K562 (cell line): ENCODE results near the gene ENOX2. TPM values are rescaled to one million over a fixed set of nuclear protein-coding genes. Genes with fewer than 3 reads are reported as not detected.

Source experiments
- ATAC-seq: fragments of 200-7000 bp; cut with Tn5 transposase; 3 replicates; pipeline ENCODE4 v1.9.1; 2020; ENCODE audit warnings: moderate library complexity
- BruUV-seq: library from RNA; stranded (reverse); fragments of 400-500 nt; replicated peaks from 2 replicates; lab custom pipeline; 2021; lab: Mats Ljungman, UMichigan
- CTCF ChIA-PET: fragments of 300-600 bp; formaldehyde crosslinking; extraction: SDS; loops from one replicate; lab custom pipeline; 2021; ENCODE audit warnings: low intra/inter-chr PET ratio; lab: Yijun Ruan, JAX
- POLR2A ChIA-PET: fragments of 300-600, 350-650 bp; sonication (Branson Sonifier 250); formaldehyde crosslinking; extraction: SDS; loops from one replicate; lab custom pipeline; 2021; ENCODE audit warnings: antibody characterized with exemption, inconsistent platforms; lab: Yijun Ruan, JAX
- DNase-seq, 4 experiments: peaks; one replicate each; pipeline versions ENCODE4 v3.0.0 to v3.0.0-alpha.2; 2011 to 2018; ENCODE audit warnings: low spot score in 3 of 4, mixed read lengths in 3 of 4; ENCODE audit errors: extremely low read depth in 1 of 4
- FAIRE-seq: peaks from 2 replicates; lab custom pipeline; 2011; peaks lifted over from hg19 to GRCh38; lab: Jason Lieb, UNC
- H2AFZ ChIP-seq: 2 replicates; pipeline ENCODE4 v1.6.0; 2011; ENCODE audit warnings: low read depth, low read length, control low read depth, inconsistent platforms
- H3K27ac ChIP-seq: fragments of 200-600 bp; 3 replicates; pipeline ENCODE4 v1.8.0; 2011; ENCODE audit warnings: low read depth, mild to moderate bottlenecking, control low read depth, inconsistent platforms, low read length, moderate library complexity, mixed read lengths; ENCODE audit errors: extremely low read depth
- H3K27me3 ChIP-seq, 2 experiments: fragments of 300-600 bp in 1 of 2; 2 replicates in 1 of 2; 3 replicates in 1 of 2; pipeline versions ENCODE4 v1.6.0 to v1.8.0; 2011; ENCODE audit warnings: inconsistent platforms in 2 of 2, low read length in 2 of 2, mild to moderate bottlenecking in 1 of 2, mixed read lengths in 1 of 2, moderate library complexity in 1 of 2; ENCODE audit not compliant: control insufficient read depth in 2 of 2, insufficient read depth in 2 of 2
- H3K36me3 ChIP-seq: fragments of 300-600 bp; 3 replicates; pipeline ENCODE4 v1.8.0; 2011; ENCODE audit warnings: mild to moderate bottlenecking, low read length, inconsistent platforms; ENCODE audit not compliant: control insufficient read depth, insufficient read depth
- H3K4me1 ChIP-seq, 2 experiments: fragments of 200-600 bp in 1 of 2; replicated peaks in 1 of 2; 2 replicates in 1 of 2; 3 replicates in 1 of 2; pipeline versions ENCODE4 v1.5.1 to v1.8.0; 2011; ENCODE audit warnings: inconsistent platforms in 2 of 2, low read length in 2 of 2, mild to moderate bottlenecking in 1 of 2, mixed read lengths in 1 of 2, moderate library complexity in 1 of 2; ENCODE audit not compliant: control insufficient read depth in 2 of 2, insufficient read depth in 2 of 2
- H3K4me2 ChIP-seq: 2 replicates; pipeline ENCODE4 v1.6.1; 2011; ENCODE audit warnings: low read length, control low read depth, inconsistent platforms, mixed read lengths; ENCODE audit not compliant: insufficient read depth
- H3K4me3 ChIP-seq: fragments of 200-600 bp; sonication (generic), shearing (Covaris generic); 2 replicates; pipeline ENCODE4 v1.5.1; 2016; ENCODE audit warnings: control low read depth, inconsistent platforms
- H3K79me2 ChIP-seq: fragments of 200-600 bp; 3 replicates; pipeline ENCODE4 v1.8.0; 2011; ENCODE audit warnings: low read length, inconsistent platforms; ENCODE audit not compliant: control insufficient read depth, insufficient read depth
- H3K9ac ChIP-seq, 2 experiments: 2 replicates each; pipeline versions ENCODE4 v1.6.0 to v1.6.1; 2011; ENCODE audit warnings: low read depth in 2 of 2, low read length in 2 of 2, control low read depth in 1 of 2, inconsistent platforms in 1 of 2, mild to moderate bottlenecking in 1 of 2, mixed read lengths in 1 of 2; ENCODE audit not compliant: insufficient read depth in 1 of 2
- H3K9me1 ChIP-seq: one replicate; pipeline ENCODE4 v1.6.0; 2011; ENCODE audit warnings: inconsistent platforms, mild to moderate bottlenecking, low read length, moderate library complexity; ENCODE audit not compliant: control insufficient read depth, insufficient read depth
- H3K9me3 ChIP-seq: replicated peaks from 2 replicates; pipeline ENCODE4 v1.5.1; 2011; ENCODE audit warnings: low read depth, low read length, inconsistent platforms; ENCODE audit not compliant: control insufficient read depth, insufficient read depth
- H4K20me1 ChIP-seq: replicated peaks from 2 replicates; pipeline ENCODE4 v1.6.1; 2011; ENCODE audit warnings: low read length, inconsistent platforms, mixed read lengths; ENCODE audit not compliant: control insufficient read depth, insufficient read depth
- ARID1B ChIP-seq: fragments of 450-650 bp; IDR thresholded peaks from 2 replicates; pipeline ENCODE4 v1.6.1; 2016; ENCODE audit warnings: antibody characterized with exemption, mild to moderate bottlenecking, inconsistent platforms
- CREB5 ChIP-seq: fragments of 250-450 bp; sonication (Bioruptor Pico); IDR thresholded peaks from 2 replicates; pipeline ENCODE4 v1.5.0; 2020; ENCODE audit warnings: mild to moderate bottlenecking
- JUN ChIP-seq, 2 experiments: sonication (generic) in 1 of 2; formaldehyde crosslinking in 1 of 2; IDR thresholded peaks; 2 replicates each; pipeline versions ENCODE4 v1.6.1 to v1.8.0; 2012 to 2022; ENCODE audit warnings: borderline replicate concordance in 2 of 2, mild to moderate bottlenecking in 2 of 2, improper control_type of control experiment in 1 of 2, low read depth in 1 of 2, low read length in 1 of 2, missing genetic modification reagents in 1 of 2
- ZNF280B ChIP-seq: fragments of 250-450 bp; sonication (Bioruptor Pico); IDR thresholded peaks from 2 replicates; pipeline ENCODE4 v1.5.1; 2021; ENCODE audit warnings: mild to moderate bottlenecking
- in situ Hi-C: fragments of 300-500 bp; cut with MboI; formaldehyde crosslinking; loops from 4 replicates; pipeline ENCODE4 v1.15.0; 2018; ENCODE audit warnings: inconsistent platforms, mixed read lengths
- intact Hi-C: fragments of 100-400 bp; cut with micrococcal nuclease; formaldehyde crosslinking; loops from 2 replicates; pipeline ENCODE4 v1.14.2; 2022
- polyA plus RNA-seq, 8 experiments: library from polyadenylated mRNA; depleted of rRNA in 4 of 8; stranded (reverse) in 5 of 8; unstranded in 3 of 8; fragments of >200 nt; fragmentation: Nextera tagmentation in 2 of 8; fragmentation: Illumina TruSeq in 1 of 8; extraction: Ambion mirVana in 2 of 8; extraction: Trizol in 1 of 8; gene quantifications; 2 replicates each; pipeline versions ENCODE4 v1.2.1 to v1.2.3, GENCODE V29; 2011 to 2014; ENCODE audit warnings: inconsistent platforms in 1 of 8, missing spikeins in 1 of 8
- total RNA-seq, 7 experiments: library from RNA; depleted of rRNA in 6 of 7; stranded (reverse); fragments of >200 nt in 6 of 7; fragmentation: Illumina TruSeq in 2 of 7; extraction: Trizol in 2 of 7; gene quantifications; 2 replicates each; pipeline versions ENCODE4 v1.2.1 to v1.2.3, GENCODE V29; 2011 to 2021; ENCODE audit warnings: low replicate concordance in 1 of 7

ENOX2 gene
- total and polyA plus RNA-seq, 9 of the 15 experiments (the other 6 are each of a cell fraction or from before 2014, with no cell fraction given) = 6.1 to 24.0 (median 13.8) TPM

- H3K27ac ChIP-seq = no peak overlapping the region
- FAIRE-seq (no peak), ATAC-seq (no peak), DNase-seq (no peak)
- no peaks in the 10 kb centered on the region for H3K9me1 ChIP-seq
- peaks cover 0 to 18% of the 10 kb centered on the region in 2 experiments; a peak in 3 of 5 replicates for H3K4me1 ChIP-seq
- no peaks in the 10 kb centered on the region for H3K9me3 ChIP-seq
- ChIA-PET POLR2A (no interaction called here), CTCF (no interaction called here)
- no peak for TF ChIP-seq JUN (IDR thresholded peaks at IDR 0.05; ENCODE audit: borderline replicate concordance, low read depth, low read length)
- no peak for TF ChIP-seq JUN (CRISPR knock-in tag; IDR thresholded peaks at IDR 0.05; ENCODE audit: borderline replicate concordance)
- no peak for TF ChIP-seq CREB5 (CRISPR knock-in tag)
- no peak for TF ChIP-seq ARID1B
- TF ChIP-seq ZNF280B = no peak
- H3K27me3 ChIP-seq = no peaks in the 10 kb centered on the region
- no peaks in the 10 kb centered on the region for H3K36me3 ChIP-seq
- no peak overlapping the region for H3K4me2 ChIP-seq
- no peak overlapping the region for H2AFZ ChIP-seq
- no peak overlapping the region for H3K4me3 ChIP-seq
- intact Hi-C loops (no loop called here), in situ Hi-C loops (no loop called here)
- H3K79me2 ChIP-seq = no peaks in the 10 kb centered on the region
- BruUV-seq = no TSS peak
- H4K20me1 ChIP-seq = no peaks in the 10 kb centered on the region
- H3K9ac ChIP-seq = no peak overlapping the region
Observed at GRCh38 chrX:130876226-130876625, 26.8 kb downstream of the ENOX2 start.
